ENCODE data around the gene YBX3. TPM values are rescaled to one million over a fixed set of nuclear protein-coding genes. Genes with fewer than 3 reads are reported as not detected.

Gene YBX3
- total and polyA plus RNA-seq, 5 donors: 490 to 928 (median 682) TPM

GRCh38 chr12:10709808-10710207 is 13.3 kb downstream of the YBX3 start:
- no peaks in the 10 kb centered on the region for H3K4me1 ChIP-seq (ENCODE audit: control insufficient read depth, insufficient read depth, low read length)
- no peak overlapping the region for H3K4me3 ChIP-seq (ENCODE audit: low read length)
- ATAC-seq: no peak
- peak in 1 of 3 donors; percentile 40 for DNase-seq
- no peaks in the 10 kb centered on the region for H3K27me3 ChIP-seq (ENCODE audit: control insufficient read depth, insufficient read depth)
- intact Hi-C loops (cut with DNase I): no loop called here
- H3K27ac ChIP-seq (ENCODE audit: low read length): peak overlapping the region; percentile 5
- no peaks in the 10 kb centered on the region for H3K9me3 ChIP-seq (ENCODE audit: control insufficient read depth, low read length)
- 97% methylated on average over 16 of the region's 16 CpGs for WGBS

GRCh38 chr12:10708862-10709261 is 14.3 kb downstream of the YBX3 start:
- Histone ChIP-seq H3K27me3 (ENCODE audit: control insufficient read depth, insufficient read depth) (no peaks in the 10 kb centered on the region), H3K9me3 (ENCODE audit: control insufficient read depth, low read length) (no peaks in the 10 kb centered on the region), H3K4me1 (ENCODE audit: control insufficient read depth, insufficient read depth, low read length) (peaks cover 1% of the 10 kb centered on the region), H3K27ac (ENCODE audit: low read length) (peak overlapping the region; percentile 31), H3K4me3 (ENCODE audit: low read length) (no peak overlapping the region)
- 58% methylated on average over 4 of the region's 4 CpGs for WGBS
- intact Hi-C loops (cut with DNase I): no loop called here
- ATAC-seq (peak; percentile 68 to 74), DNase-seq (no peak)

DNA sequence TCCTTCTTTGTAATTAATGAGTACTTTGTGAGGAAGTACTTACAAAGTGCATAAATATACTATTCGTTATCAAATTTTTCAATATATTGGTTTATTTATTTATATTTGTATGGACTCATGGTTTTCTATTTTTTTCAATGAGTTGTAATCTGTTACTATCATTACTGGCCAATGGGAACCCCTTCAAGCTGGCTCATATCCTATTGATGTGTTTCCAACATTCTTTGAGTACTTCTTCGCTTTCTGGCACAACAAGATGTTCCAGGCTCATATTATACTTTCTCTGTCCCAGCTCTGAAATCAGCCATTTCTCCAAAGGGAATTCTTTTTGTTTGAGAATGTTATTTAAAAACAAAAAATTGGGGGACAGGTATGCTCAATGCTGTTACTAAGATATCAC is 17.5 kb downstream of the YBX3 start:
- peak; percentile 63 to 85 for ATAC-seq
- 13% methylated on average over 2 of the region's 2 CpGs for WGBS

GRCh38 chr12:10701843-10702242 is 21.3 kb downstream of the YBX3 start:
- no peaks in the 10 kb centered on the region for H3K27me3 ChIP-seq (ENCODE audit: control insufficient read depth, insufficient read depth)
- H3K9me3 ChIP-seq (ENCODE audit: control insufficient read depth, low read length): no peaks in the 10 kb centered on the region
- no peak overlapping the region for H3K4me3 ChIP-seq (ENCODE audit: low read length)
- H3K4me1 ChIP-seq (ENCODE audit: control insufficient read depth, insufficient read depth, low read length): peaks cover 2% of the 10 kb centered on the region
- 95% methylated on average over 14 of the region's 14 CpGs for WGBS
- intact Hi-C loops (cut with DNase I): no loop called here
- peak in 1 of 3 donors; percentile 40 for DNase-seq
- H3K27ac ChIP-seq (ENCODE audit: low read length): no peak overlapping the region
- ATAC-seq: no peak

More for the DNA sequence above, 17.5 kb downstream of the YBX3 start:
- no peak overlapping the region for H3K27ac ChIP-seq (ENCODE audit: low read length)
- peaks cover 2% of the 10 kb centered on the region for H3K4me1 ChIP-seq (ENCODE audit: control insufficient read depth, insufficient read depth, low read length)
- intact Hi-C loops (cut with DNase I): no loop called here
- no peak for DNase-seq
- H3K27me3 ChIP-seq (ENCODE audit: control insufficient read depth, insufficient read depth): no peaks in the 10 kb centered on the region
- H3K4me3 ChIP-seq (ENCODE audit: low read length): no peak overlapping the region
- no peaks in the 10 kb centered on the region for H3K9me3 ChIP-seq (ENCODE audit: control insufficient read depth, low read length)

DNA sequence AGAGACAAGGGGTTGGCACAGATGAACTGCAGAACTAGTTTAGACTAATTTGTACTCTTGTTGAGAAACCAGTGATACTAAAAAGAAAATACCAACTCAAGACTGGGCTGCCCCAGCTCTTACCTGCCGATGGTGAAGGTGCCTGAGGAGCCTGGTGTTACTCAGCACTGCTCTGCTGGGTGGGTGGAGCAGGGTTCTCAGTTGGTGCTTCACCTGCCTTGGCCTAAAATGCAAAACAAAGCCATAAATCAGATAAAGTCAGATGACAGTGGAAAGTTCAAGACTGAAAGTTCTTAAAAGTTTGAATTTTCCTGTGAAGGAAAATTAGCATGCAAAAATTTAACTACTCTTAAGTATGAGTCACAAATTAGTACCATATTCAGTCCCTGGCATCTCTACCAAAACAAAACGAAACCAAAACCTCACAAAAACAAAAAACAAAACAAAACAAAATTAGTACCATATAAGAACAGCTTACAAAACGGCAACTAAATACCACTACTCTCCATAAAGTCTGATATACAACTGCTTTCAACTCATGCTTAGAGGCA is 21.9 kb downstream of the YBX3 start:
- no peaks in the 10 kb centered on the region for H3K9me3 ChIP-seq (ENCODE audit: control insufficient read depth, low read length)
- no peaks in the 10 kb centered on the region for H3K27me3 ChIP-seq (ENCODE audit: control insufficient read depth, insufficient read depth)
- ATAC-seq (no peak), DNase-seq (no peak)
- 73% methylated on average over 3 of the region's 3 CpGs for WGBS
- peaks cover 2% of the 10 kb centered on the region for H3K4me1 ChIP-seq (ENCODE audit: control insufficient read depth, insufficient read depth, low read length)
- H3K4me3 ChIP-seq (ENCODE audit: low read length): no peak overlapping the region
- intact Hi-C loops (cut with DNase I): no loop called here
- H3K27ac ChIP-seq (ENCODE audit: low read length): no peak overlapping the region

- Histone ChIP-seq H3K27me3 (ENCODE audit: control insufficient read depth, insufficient read depth) (no peaks in the 10 kb centered on the region), H3K4me3 (ENCODE audit: low read length) (no peak overlapping the region), H3K9me3 (ENCODE audit: control insufficient read depth, low read length) (no peaks in the 10 kb centered on the region), H3K27ac (ENCODE audit: low read length) (no peak overlapping the region), H3K4me1 (ENCODE audit: control insufficient read depth, insufficient read depth, low read length) (peaks cover 2% of the 10 kb centered on the region)
- WGBS: 91% methylated on average over 3 of the region's 3 CpGs
- intact Hi-C loops (cut with DNase I): no loop called here
- no peak for DNase-seq
- ATAC-seq: no peak
Observed at GRCh38 chr12:10700581-10700980, 22.5 kb downstream of the YBX3 start.

GRCh38 chr12:10697862-10698261 is 25.3 kb downstream of the YBX3 start:
- no peak for ATAC-seq
- intact Hi-C loops (cut with DNase I): no loop called here
- no peak overlapping the region for H3K27ac ChIP-seq (ENCODE audit: low read length)

DNA sequence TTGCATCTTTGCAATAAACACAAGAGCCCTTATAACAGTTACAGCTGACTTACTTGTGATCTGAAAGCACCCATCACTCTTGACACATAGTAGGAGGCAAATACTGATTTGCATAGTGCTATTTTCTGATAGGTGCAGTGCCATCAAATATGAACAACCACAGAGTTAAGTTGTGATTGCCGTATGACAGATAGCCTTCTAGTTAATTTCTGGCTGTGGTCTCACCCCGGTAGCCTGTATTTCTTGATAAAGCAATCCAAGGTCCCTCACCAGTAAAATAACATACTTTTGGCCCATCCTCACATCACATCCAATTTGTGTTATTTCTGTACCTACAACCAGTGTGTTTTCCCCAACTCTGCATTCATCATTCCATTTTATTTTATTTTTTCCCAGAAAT is 26.0 kb downstream of the YBX3 start:
- H3K27ac ChIP-seq (ENCODE audit: low read length): no peak overlapping the region
- no peak for ATAC-seq
- intact Hi-C loops (cut with DNase I): no loop called here
- no peak overlapping the region for H3K4me3 ChIP-seq (ENCODE audit: low read length)
- no peaks in the 10 kb centered on the region for H3K27me3 ChIP-seq (ENCODE audit: control insufficient read depth, insufficient read depth)
- WGBS: 89% methylated on average over 2 of the region's 2 CpGs
- DNase-seq: no peak
- no peaks in the 10 kb centered on the region for H3K9me3 ChIP-seq (ENCODE audit: control insufficient read depth, low read length)
- no peaks in the 10 kb centered on the region for H3K4me1 ChIP-seq (ENCODE audit: control insufficient read depth, insufficient read depth, low read length)

More at GRCh38 chr12:10697862-10698261, 25.3 kb downstream of the YBX3 start:
- Histone ChIP-seq H3K27me3 (ENCODE audit: control insufficient read depth, insufficient read depth) (no peaks in the 10 kb centered on the region), H3K9me3 (ENCODE audit: control insufficient read depth, low read length) (no peaks in the 10 kb centered on the region), H3K4me3 (ENCODE audit: low read length) (no peak overlapping the region), H3K4me1 (ENCODE audit: control insufficient read depth, insufficient read depth, low read length) (no peaks in the 10 kb centered on the region)
- no peak for DNase-seq
- WGBS: 94% methylated on average over 1 of the region's 1 CpG

- Histone ChIP-seq H3K9me3 (ENCODE audit: control insufficient read depth, low read length) (no peaks in the 10 kb centered on the region), H3K4me3 (ENCODE audit: low read length) (no peak overlapping the region), H3K27me3 (ENCODE audit: control insufficient read depth, insufficient read depth) (no peaks in the 10 kb centered on the region), H3K4me1 (ENCODE audit: control insufficient read depth, insufficient read depth, low read length) (peaks cover 4% of the 10 kb centered on the region), H3K27ac (ENCODE audit: low read length) (no peak overlapping the region)
- 93% methylated on average over 2 of the region's 2 CpGs for WGBS
- DNase-seq (no peak), ATAC-seq (no peak)
- intact Hi-C loops (cut with DNase I): no loop called here
Observed at GRCh38 chr12:10690906-10691305, 32.2 kb downstream of the YBX3 start.

- ATAC-seq (no peak), DNase-seq (no peak)
- Histone ChIP-seq H3K4me1 (ENCODE audit: control insufficient read depth, insufficient read depth, low read length) (peaks cover 4% of the 10 kb centered on the region), H3K27me3 (ENCODE audit: control insufficient read depth, insufficient read depth) (no peaks in the 10 kb centered on the region), H3K4me3 (ENCODE audit: low read length) (no peak overlapping the region), H3K9me3 (ENCODE audit: control insufficient read depth, low read length) (no peaks in the 10 kb centered on the region), H3K27ac (ENCODE audit: low read length) (no peak overlapping the region)
- WGBS: 94% methylated on average over 2 of the region's 2 CpGs
- intact Hi-C loops (cut with DNase I): no loop called here
Observed at GRCh38 chr12:10689146-10689545, 34.0 kb downstream of the YBX3 start.

GRCh38 chr12:10688042-10688441 is 35.1 kb downstream of the YBX3 start:
- Histone ChIP-seq H3K9me3 (ENCODE audit: control insufficient read depth, low read length) (no peaks in the 10 kb centered on the region), H3K4me1 (ENCODE audit: control insufficient read depth, insufficient read depth, low read length) (peaks cover 4% of the 10 kb centered on the region), H3K4me3 (ENCODE audit: low read length) (no peak overlapping the region), H3K27me3 (ENCODE audit: control insufficient read depth, insufficient read depth) (no peaks in the 10 kb centered on the region), H3K27ac (ENCODE audit: low read length) (no peak overlapping the region)
- WGBS: 95% methylated on average over 1 of the region's 1 CpG
- intact Hi-C loops (cut with DNase I): no loop called here
- DNase-seq (no peak), ATAC-seq (no peak)

Measured in right cardiac atrium (tissue), 5 donors.